Progenitor cell of endocrine pancreas (in vitro differentiated cells): ENCODE results near the gene TXNRD1. TPM values are rescaled to one million over a fixed set of nuclear protein-coding genes. Genes with fewer than 3 reads are reported as not detected.
"Not testable (repeated sequence)": the region's sequence is repeated elsewhere in the genome, so short reads cannot be mapped to it uniquely, and the experiment has no call there.

Source experiments
- DNase-seq: peaks from one replicate; pipeline ENCODE4 v3.0.0; 2021; ENCODE audit warnings: low spot score; ENCODE audit not compliant: unreplicated experiment
- H3K27ac Mint-ChIP-seq: 2 replicates; pipeline ENCODE4 v1.8.0; 2021; ENCODE audit warnings: mild to moderate bottlenecking, moderate library complexity, mixed read lengths
- H3K27me3 Mint-ChIP-seq: 2 replicates; pipeline ENCODE4 v1.8.0; 2021; ENCODE audit warnings: mixed read lengths
- H3K36me3 Mint-ChIP-seq: 2 replicates; pipeline ENCODE4 v1.8.0; 2022; ENCODE audit warnings: mixed read lengths; ENCODE audit not compliant: insufficient read depth
- H3K4me1 Mint-ChIP-seq: 2 replicates; pipeline ENCODE4 v1.8.0; 2021; ENCODE audit warnings: low read depth, mixed read lengths
- H3K4me3 Mint-ChIP-seq: 2 replicates; pipeline ENCODE4 v1.8.0; 2021; ENCODE audit warnings: low read depth, mild to moderate bottlenecking, moderate library complexity, mixed read lengths
- H3K9me3 Mint-ChIP-seq: 2 replicates; pipeline ENCODE4 v1.8.0; 2021; ENCODE audit warnings: low read depth, mixed read lengths
- total RNA-seq: library from RNA; stranded (reverse); gene quantifications from 2 replicates; pipeline ENCODE4 v1.2.1, GENCODE V29; 2021
- TF ChIP-seq, protein P1 (sequence below): fragments of 200-600 bp; sonication (generic); IDR thresholded peaks from one replicate; pipeline ENCODE4 v1.5.0; 2021; ENCODE audit warnings: antibody characterized with exemption, mild to moderate bottlenecking; ENCODE audit not compliant: unreplicated experiment

TXNRD1 gene
- total RNA-seq, 1 donor from 2014 or later: 116 TPM

DNA sequence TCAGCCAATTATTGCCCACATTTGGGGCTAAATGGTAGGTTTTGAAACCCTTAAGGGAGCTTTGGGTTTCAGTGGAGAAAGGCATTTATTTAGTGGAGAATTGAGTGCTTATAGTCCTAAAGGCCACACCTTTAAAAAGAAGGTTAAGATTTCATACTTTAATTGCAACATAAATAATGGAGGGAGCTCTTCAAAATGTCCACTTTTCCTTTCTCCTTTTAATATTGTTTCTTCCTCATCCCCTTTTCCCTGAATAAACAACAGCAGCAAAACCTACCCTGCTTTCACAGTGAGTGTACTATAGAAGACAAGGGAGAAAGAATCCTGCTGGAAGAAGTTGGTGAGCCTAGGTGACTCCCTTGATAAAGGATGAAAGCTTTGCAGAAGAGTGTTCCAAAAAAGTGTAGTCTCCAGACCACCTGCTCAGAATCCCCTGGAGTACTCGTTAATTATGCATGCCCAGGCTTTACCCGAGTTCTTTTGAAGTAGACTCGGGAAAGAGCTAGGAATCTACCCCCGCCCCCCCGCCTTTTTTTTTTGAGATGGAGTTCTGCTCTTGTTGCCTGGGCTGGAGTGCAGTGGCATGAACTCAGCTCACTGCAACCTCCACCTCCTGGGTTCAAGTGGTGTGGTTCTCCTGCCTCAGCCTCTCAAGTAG lies 76.4 kb downstream of the TXNRD1 start:
- no peaks in the 10 kb centered on the region for H3K27me3 Mint-ChIP-seq
- H3K36me3 Mint-ChIP-seq: peaks cover 31% of the 10 kb centered on the region
- H3K9me3 Mint-ChIP-seq: no peaks in the 10 kb centered on the region
- H3K27ac Mint-ChIP-seq: no peak overlapping the region
- TF ChIP-seq, protein P1, sequence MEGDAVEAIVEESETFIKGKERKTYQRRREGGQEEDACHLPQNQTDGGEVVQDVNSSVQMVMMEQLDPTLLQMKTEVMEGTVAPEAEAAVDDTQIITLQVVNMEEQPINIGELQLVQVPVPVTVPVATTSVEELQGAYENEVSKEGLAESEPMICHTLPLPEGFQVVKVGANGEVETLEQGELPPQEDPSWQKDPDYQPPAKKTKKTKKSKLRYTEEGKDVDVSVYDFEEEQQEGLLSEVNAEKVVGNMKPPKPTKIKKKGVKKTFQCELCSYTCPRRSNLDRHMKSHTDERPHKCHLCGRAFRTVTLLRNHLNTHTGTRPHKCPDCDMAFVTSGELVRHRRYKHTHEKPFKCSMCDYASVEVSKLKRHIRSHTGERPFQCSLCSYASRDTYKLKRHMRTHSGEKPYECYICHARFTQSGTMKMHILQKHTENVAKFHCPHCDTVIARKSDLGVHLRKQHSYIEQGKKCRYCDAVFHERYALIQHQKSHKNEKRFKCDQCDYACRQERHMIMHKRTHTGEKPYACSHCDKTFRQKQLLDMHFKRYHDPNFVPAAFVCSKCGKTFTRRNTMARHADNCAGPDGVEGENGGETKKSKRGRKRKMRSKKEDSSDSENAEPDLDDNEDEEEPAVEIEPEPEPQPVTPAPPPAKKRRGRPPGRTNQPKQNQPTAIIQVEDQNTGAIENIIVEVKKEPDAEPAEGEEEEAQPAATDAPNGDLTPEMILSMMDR: no peak
- H3K4me3 Mint-ChIP-seq: no peak overlapping the region
- no peak for DNase-seq
- peaks cover 22% of the 10 kb centered on the region for H3K4me1 Mint-ChIP-seq

DNA sequence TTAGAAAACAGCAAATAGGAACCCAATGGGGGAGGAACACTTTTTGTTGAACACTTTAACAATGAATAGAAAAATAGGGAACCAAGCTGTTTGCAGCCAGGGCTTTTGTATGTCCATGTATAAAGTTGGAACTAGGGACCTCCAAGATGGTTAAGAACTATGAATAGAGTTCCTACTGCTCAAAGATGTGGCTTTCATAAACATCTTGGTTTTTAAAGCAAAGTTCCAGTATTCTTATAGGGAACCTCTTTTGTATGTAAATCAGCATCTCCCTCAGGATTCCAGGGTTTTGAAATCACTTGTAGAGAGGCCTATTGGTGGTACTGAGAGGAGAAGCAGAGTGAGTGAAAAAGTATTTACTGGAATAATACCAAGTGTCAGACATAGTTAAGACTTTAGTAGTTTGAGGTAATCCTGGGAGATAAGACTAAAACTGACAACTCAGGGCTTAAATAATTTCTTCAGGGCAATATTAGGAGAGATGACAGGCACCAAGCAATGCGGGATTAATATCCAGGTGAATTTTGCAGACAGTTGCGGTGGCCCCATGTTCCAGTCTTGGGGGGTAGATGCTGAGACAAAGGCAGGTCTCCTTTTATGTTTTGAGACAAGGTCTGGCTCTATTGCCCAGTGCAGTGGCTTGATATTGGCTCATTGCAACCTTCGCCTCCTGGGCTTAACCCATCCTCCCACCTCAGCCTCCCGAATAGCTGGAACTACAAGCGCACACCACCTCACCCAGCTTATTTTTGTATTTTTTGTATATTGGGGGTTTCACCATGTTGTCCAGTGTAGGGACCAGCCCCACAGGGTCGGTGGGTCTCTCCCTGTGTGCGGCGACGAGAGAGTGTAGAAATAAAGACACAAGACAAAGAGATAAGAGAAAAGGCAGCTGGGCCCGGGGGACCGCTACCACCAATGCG lies 77.6 kb downstream of the TXNRD1 start:
- Mint-ChIP-seq H3K4me1 (peaks cover 25% of the 10 kb centered on the region), H3K27me3 (no peaks in the 10 kb centered on the region), H3K27ac (peak overlapping the region; percentile 2), H3K36me3 (peaks cover 36% of the 10 kb centered on the region), H3K4me3 (no peak overlapping the region), H3K9me3 (no peaks in the 10 kb centered on the region)
- DNase-seq: no peak
- TF ChIP-seq, protein P1: no peak

DNA sequence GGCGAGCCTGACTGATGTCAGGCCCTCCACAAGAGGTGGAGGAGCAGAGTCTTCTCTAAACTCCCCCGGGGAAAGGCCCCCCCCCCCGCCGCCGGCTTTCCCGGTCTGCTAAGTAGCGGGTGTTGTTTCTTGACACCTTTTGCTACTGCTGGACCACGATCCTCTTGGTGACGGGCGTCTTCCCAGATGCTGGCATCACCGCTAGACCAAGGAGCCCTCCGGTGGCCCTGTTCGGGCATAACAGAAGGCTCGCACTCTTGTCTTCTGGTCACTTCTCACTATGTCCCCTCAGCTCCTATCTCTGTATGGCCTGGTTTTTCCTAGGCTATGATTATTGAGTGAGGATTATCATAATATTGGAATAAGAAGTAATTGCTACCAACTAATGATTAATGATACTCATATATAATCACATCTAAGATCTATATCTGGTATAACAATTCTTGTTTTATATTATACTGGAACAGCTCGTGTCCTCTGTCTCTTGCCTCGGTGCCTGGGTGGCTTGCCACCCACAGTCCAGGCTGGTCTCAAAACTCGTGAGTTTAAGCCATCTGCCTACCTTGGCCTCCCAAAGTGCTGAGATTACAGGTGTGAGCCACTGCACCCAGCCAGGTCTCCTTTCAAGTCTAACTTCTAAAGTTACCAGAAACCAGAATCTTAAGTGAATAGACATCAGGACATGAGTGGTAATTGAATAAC lies 78.7 kb downstream of the TXNRD1 start:
- not testable (repeated sequence) for H3K9me3 Mint-ChIP-seq, H3K4me3 Mint-ChIP-seq, DNase-seq, H3K27me3 Mint-ChIP-seq, H3K27ac Mint-ChIP-seq
- Mint-ChIP-seq H3K36me3 (peaks cover 38% of the 10 kb centered on the region), H3K4me1 (peaks cover 18% of the 10 kb centered on the region)
- TF ChIP-seq, protein P1: peak; percentile 47

DNA sequence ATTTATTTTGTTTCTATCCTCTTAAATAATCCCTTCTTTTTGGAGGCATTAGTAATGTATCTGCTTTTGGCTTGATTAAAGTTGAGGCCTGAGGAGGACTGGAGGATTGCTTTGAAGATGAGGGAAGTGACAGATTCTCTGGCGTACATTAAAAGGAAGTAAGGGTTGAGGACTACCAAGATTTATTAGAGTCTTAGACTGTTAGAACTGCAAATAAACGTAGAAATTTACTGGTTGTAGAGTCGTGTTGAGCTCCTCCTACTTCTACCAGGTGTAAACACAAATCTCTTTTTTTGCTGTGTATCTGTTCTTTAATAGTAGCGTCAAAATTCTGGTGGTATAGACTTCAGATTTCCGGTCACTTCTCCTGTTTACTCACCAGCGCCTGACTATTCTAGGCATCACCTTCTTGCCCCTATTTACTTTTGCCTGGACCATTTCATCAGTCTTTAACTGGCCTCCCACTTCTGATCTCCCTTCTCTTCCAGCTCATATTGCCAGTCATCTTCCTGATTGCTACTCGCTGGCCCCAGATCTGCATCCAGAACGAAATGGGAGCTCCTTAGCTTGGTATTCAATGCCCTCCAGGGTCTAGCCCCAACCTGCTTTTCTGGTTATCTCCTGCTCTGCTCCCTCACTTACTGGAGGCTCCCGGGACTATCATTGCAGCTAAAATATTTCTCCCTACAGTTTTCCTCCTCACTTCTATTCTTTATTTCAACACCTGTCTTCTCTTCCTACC lies 79.5 kb downstream of the TXNRD1 start:
- no peak for DNase-seq
- H3K27me3 Mint-ChIP-seq: no peaks in the 10 kb centered on the region
- TF ChIP-seq, protein P1: no peak
- H3K4me3 Mint-ChIP-seq: no peak overlapping the region
- H3K27ac Mint-ChIP-seq: peak overlapping the region; percentile 6
- H3K9me3 Mint-ChIP-seq: no peaks in the 10 kb centered on the region
- peaks cover 18% of the 10 kb centered on the region for H3K4me1 Mint-ChIP-seq
- H3K36me3 Mint-ChIP-seq: peaks cover 40% of the 10 kb centered on the region
